ACC112 (cell line): ENCODE results near the gene CHRD.

ENCODE experiments used
- H2AFZ ChIP-seq: fragments of 200-600 bp; sonication (generic); one replicate; pipeline ENCODE4 v1.6.0; 2017; ENCODE audit warnings: antibody characterized with exemption, low read length; ENCODE audit not compliant: unreplicated experiment
- H3K27ac ChIP-seq: fragments of 200-600 bp; sonication (generic); 2 replicates; pipeline ENCODE4 v1.5.1; 2014; ENCODE audit warnings: low read depth, mild to moderate bottlenecking, antibody characterized with exemption, low read length, moderate library complexity
- H3K27me3 ChIP-seq: fragments of 200-600 bp; sonication (generic); 2 replicates; pipeline ENCODE4 v1.6.1; 2014; ENCODE audit warnings: mild to moderate bottlenecking, antibody characterized with exemption, low read length, moderate library complexity, mixed read lengths; ENCODE audit not compliant: insufficient read depth
- H3K36me3 ChIP-seq: fragments of 200-600 bp; sonication (generic); 2 replicates; pipeline ENCODE4 v1.6.1; 2016; ENCODE audit warnings: mild to moderate bottlenecking, antibody characterized with exemption, low read length, moderate library complexity, mixed read lengths; ENCODE audit not compliant: insufficient read depth
- H3K4me1 ChIP-seq: fragments of 200-600 bp; sonication (generic); one replicate; pipeline ENCODE4 v1.6.1; 2016; ENCODE audit warnings: low read length, mixed read lengths; ENCODE audit not compliant: insufficient read depth, unreplicated experiment, control insufficient read depth
- H3K4me3 ChIP-seq: fragments of 200-600 bp; sonication (generic); 2 replicates; pipeline ENCODE4 v1.5.1; 2014; ENCODE audit warnings: mild to moderate bottlenecking, low read depth, low read length
- H3K79me2 ChIP-seq: fragments of 200-600 bp; sonication (generic); one replicate; pipeline ENCODE4 v1.6.0; 2016; ENCODE audit warnings: low read length; ENCODE audit not compliant: control insufficient read depth, unreplicated experiment, insufficient read depth

Gene CHRD

DNA sequence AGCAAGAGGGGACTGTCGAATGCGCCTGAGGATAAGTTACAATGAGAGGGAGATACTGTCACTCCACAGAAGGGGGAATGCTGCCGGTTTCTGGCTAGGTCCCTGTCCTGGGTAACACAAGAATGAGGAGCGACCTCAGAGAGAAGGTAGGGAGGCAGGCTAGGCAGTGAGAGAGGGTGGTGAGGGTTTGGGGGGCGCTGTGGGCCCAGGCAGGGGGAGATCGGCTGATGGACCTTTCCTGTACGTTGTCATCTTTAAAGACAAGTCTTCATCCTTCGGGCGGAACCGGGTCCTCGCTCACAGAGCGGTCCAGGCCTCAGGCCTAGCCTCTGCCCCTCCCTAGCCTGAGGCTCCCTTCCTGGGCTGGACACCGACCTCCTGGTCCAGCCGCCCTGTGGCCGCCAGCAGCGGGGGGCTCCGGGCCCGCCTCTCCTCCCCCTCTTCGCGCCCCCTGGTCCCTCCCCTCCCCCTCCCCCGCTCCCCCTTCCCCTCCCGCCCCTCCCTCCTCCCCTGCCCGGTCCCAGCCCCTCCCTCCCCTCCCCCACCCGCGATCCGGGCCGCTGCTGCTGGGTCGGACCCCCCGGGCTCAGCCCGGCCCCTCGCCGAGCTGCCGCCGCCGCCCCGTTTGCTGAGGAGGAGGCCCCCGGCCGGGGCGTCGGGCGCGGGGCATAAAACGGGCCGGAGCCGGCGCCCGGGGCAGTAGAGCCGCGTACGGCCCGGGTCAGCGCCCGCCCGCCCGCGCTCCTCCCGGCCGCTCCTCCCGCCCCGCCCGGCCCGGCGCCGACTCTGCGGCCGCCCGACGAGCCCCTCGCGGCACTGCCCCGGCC lies at the start of gene CHRD:
CHRD (plus strand) TSS at position 697 of the 827 bp plus-strand sequence. CDS start 265 bp downstream, outside the sequence.
- H3K27ac ChIP-seq: no peak within 1 kb of the TSS
- no peaks in the 10 kb centered on the region for H3K4me1 ChIP-seq
- no peak within 1 kb of the TSS for H2AFZ ChIP-seq
- H3K27me3 ChIP-seq: peaks cover 62% of the 10 kb centered on the region
- H3K36me3 ChIP-seq: no peaks in the 10 kb centered on the region
- no peaks in the 10 kb centered on the region for H3K79me2 ChIP-seq
- peak within 1 kb of the TSS; percentile 69 for H3K4me3 ChIP-seq

DNA sequence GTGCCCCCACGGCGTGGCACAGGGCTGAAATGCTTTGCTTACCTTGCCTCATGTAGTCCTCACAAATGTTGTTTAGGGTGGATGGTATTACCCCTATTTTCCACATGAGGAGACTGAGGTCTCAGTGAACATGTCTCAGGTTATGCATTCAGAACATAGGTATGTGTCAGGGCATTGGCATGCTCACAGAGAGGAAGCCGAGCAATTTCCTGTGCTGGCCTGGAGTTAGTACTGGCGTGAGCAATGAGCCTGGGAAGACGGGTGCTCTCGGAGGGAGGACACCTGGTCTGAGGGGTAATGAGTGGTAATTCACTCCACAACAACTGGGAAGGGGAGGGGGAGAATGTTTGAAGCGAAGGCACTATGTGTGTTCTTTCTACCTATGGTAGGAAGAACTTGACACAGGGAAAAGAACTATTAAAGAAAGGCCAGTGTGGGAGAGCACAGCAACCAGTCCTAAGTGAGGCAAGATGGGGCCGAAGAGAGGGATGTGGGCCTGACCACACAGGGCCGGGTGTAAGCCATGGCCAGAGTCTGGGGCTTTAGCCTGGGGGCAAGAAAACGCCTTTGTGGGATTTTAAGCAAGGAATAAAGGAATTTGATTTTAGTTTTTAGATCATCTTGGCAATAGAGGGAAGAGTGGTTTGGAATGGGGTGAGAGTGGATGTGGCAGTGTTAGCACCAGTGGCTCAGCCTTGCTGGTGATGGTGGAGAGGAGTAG lies 47.3 kb upstream of the CHRD start:
- peak overlapping the region; percentile 94 for H3K27ac ChIP-seq
- peaks cover 36% of the 10 kb centered on the region for H3K79me2 ChIP-seq
- peak overlapping the region; percentile 9; the same call in 1 of the 2 replicates for H3K4me3 ChIP-seq
- no peak overlapping the region for H2AFZ ChIP-seq
- H3K27me3 ChIP-seq: no peaks in the 10 kb centered on the region
- peaks cover 59% of the 10 kb centered on the region for H3K4me1 ChIP-seq
- peaks cover 57% of the 10 kb centered on the region for H3K36me3 ChIP-seq

DNA sequence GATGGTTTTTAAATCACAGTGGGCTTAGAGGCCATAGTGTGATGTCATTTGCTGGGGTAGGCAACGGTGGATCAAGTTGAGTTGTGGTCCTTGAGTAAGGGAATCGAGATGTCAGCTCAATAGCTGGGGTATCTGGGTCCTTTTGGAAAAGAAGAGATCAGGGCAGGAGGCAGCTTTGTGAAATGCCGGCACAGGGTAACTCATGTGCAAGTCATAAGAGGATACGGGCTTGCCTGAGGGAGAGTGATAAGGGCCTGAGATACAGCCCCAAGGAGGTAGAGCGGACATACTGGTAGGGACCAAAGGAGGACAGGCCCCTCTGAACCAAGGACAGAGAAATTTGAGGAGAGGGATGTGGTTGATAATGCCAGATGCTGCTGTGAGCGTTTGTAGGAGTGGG lies 46.7 kb upstream of the CHRD start:
- H3K27ac ChIP-seq: peak overlapping the region; percentile 94
- peaks cover 52% of the 10 kb centered on the region for H3K36me3 ChIP-seq
- peaks cover 66% of the 10 kb centered on the region for H3K4me1 ChIP-seq

DNA sequence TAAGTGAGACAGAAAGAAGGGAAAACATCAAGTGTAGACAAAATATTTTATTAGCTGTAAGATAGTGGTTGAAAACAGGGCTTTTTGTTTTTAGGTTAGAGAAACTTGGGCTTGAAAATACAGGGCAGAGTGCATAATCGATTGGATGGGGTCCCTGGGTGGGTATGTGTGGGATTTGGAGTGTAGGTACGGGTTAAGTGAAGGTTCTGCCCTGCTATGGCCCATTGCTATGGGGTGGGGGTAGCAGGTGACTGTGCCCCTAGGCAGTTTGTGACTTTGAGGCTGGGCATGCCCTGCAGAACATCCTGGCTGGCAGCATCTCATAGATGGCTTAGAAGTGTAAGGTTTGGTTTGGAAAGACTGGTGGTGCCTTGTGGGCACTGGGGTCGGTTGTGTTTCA lies 46.2 kb upstream of the CHRD start:
- Histone ChIP-seq H3K36me3 (peaks cover 47% of the 10 kb centered on the region), H3K27ac (peak overlapping the region; percentile 94), H2AFZ (no peak overlapping the region), H3K79me2 (peaks cover 39% of the 10 kb centered on the region), H3K27me3 (no peaks in the 10 kb centered on the region), H3K4me3 (no peak overlapping the region), H3K4me1 (peaks cover 70% of the 10 kb centered on the region)

More for the DNA sequence above, 46.7 kb upstream of the CHRD start:
- 0 out of 2 replicates have a peak overlapping the region, but pooled peaks have one; percentile 9 for H3K4me3 ChIP-seq
- no peaks in the 10 kb centered on the region for H3K27me3 ChIP-seq
- peaks cover 39% of the 10 kb centered on the region for H3K79me2 ChIP-seq
- H2AFZ ChIP-seq: no peak overlapping the region

DNA sequence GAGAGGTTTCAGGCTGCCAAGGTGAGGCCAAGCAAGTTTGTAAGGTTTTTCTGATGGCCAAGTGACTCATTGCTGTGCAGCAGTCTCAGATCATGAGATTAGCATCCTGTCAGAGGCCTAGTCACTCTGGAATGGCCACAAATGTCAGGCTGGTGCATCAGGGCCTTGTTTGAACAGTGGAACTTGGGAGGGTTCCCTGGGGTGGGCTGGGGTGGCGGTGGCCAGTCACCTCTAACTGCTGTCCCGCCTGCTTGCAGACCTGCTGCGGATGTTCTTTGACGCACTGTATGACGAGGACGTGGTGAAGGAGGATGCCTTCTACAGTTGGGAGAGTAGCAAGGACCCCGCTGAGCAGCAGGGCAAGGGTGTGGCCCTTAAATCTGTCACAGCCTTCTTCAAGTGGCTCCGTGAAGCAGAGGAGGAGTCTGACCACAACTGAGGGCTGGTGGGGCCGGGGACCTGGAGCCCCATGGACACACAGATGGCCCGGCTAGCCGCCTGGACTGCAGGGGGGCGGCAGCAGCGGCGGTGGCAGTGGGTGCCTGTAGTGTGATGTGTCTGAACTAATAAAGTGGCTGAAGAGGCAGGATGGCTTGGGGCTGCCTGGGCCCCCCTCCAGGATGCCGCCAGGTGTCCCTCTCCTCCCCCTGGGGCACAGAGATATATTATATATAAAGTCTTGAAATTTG lies 45.2 kb upstream of the CHRD start:
- no peak overlapping the region for H2AFZ ChIP-seq
- peak overlapping the region; percentile 94 for H3K27ac ChIP-seq
- peaks cover 75% of the 10 kb centered on the region for H3K4me1 ChIP-seq
- no peaks in the 10 kb centered on the region for H3K27me3 ChIP-seq
- H3K79me2 ChIP-seq: peaks cover 43% of the 10 kb centered on the region
- H3K4me3 ChIP-seq: no peak overlapping the region
- peaks cover 38% of the 10 kb centered on the region for H3K36me3 ChIP-seq

DNA sequence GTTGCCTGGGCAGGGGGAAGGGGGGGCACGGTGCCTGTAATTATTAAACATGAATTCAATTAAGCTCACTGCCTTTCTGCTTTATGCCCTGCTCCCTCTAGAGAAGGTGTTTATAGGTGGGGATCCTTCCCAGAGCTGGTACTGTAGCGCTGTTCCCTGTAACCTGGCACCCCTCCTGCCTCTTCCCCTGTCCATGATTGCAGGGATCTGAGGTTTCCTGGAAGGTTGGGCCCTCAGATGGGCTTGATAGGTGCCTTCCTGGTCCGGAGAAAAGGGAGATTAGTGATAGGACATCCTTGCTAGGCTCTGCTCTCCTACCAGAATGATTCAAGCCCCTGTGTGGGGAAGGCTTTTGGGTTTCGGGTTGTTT lies 44.6 kb upstream of the CHRD start:
- Histone ChIP-seq H3K27me3 (no peaks in the 10 kb centered on the region), H3K4me1 (peaks cover 75% of the 10 kb centered on the region), H3K4me3 (peak overlapping the region; percentile 83), H2AFZ (no peak overlapping the region), H3K79me2 (peaks cover 48% of the 10 kb centered on the region), H3K36me3 (peaks cover 34% of the 10 kb centered on the region), H3K27ac (peak overlapping the region; percentile 94)

DNA sequence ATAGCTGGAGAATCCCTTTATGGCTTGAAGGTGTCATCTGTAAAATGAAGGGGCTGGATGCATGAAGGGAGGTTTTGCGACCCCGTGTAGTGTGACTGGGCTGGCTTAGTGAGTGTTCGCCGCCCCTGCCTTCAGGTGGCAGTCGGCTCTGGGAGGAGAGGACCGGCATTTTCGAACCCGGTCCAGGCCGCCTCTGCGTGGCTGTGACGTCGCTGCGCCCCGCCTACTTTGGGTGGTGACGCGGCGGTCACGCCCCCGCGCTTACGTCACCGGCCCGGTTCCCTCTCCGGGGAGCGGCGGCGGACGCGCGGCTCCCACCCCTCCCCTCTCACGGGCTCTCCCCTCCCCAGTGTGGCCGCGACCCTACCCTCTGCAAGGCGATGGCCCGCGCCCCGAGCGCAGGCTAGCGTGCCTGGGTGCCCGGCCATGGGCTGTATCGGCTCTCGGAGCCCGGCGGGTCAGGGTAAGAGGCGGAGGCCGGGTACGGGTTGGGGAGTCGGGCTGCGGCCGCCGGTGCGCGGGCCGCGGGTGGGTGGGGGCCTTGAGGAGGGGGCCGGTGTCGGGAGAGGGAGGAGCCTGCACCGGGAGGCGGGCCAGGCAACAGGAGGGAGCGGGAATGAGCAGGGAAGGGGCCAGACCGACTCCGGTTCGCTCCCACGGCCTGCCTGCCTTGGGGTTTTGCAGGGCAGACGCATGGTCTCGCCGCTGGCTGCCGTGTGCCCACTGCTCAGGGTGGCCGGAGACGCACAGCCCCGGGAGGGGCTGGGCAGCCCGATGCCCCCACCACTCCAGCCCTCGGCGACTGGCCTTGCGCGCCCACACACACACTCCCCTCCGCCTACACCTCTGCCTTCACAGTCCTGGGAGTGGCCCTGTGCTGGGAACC lies 44.0 kb upstream of the CHRD start:
- Histone ChIP-seq H3K4me1 (peaks cover 80% of the 10 kb centered on the region), H3K27me3 (no peaks in the 10 kb centered on the region), H3K36me3 (peaks cover 30% of the 10 kb centered on the region; the same call in 1 of the 2 replicates), H3K27ac (peak overlapping the region; percentile 94), H3K79me2 (peaks cover 50% of the 10 kb centered on the region), H2AFZ (no peak overlapping the region), H3K4me3 (peak overlapping the region; percentile 83)

DNA sequence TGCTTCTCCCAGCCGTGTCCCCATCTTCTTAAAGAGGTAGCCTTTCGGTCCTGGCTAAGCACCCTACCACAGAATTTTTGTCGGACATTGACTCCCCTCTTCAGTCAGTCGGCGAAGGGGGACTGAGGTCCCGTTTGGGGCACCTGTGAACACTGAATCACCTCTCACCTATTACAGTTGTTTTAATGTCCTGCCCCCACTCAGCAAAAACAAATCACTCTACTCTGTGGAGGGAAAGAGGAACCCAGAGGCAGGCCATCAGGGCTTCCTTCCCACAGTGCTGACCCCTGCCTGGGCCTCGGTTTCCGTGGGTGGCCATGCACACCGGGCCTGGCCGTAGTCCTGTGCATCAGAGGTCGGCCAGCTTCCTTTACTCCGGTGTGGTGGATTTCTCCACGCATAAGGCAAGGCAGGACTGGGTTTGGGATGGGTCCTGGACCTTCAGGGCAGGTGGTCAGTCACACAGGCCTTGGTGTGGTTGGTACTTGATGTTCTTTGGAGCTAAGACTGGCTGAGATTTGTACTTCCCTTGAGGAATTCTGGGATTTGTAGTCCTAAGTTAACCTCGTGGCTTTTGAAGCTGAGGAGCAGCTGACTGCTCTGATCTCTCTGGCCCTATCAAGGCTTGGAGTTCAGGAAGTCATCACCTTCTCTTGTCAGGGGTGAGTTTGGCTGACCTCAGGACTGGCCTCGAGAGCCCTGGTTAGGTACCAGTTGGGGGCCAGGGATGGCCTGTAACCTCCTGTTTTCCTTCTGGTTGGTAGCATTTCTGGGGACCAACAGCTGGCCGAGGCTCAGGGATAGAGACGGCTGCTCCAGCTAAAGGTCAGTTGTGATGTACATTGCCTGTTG lies 43.1 kb upstream of the CHRD start:
- Histone ChIP-seq H3K4me3 (peak overlapping the region; percentile 83), H2AFZ (no peak overlapping the region)

DNA sequence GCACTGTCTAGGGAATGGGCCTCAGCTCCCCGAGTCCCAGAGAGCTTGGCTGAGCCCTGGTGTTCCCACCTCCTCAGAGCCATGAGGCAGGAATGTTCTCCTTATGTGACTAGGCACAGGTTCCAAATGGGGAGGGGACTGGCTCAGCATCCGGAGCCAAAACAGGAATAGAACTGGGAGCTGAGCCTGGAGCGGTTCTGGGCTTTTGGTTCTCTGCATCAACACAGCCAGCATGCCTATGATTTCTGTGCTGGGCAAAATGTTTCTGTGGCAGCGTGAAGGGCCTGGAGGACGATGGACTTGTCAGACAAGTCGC lies 42.5 kb upstream of the CHRD start, which contains the start of gene FAM131A:
FAM131A (plus strand) TSS at position 202 of the 316 bp plus-strand sequence; CDS start at position 233, 31 bp downstream.
- Histone ChIP-seq H3K27ac (peak within 1 kb of the TSS; percentile 94), H3K27me3 (no peaks in the 10 kb centered on the region), H3K4me3 (peak within 1 kb of the TSS; percentile 83), H3K79me2 (peaks cover 55% of the 10 kb centered on the region), H2AFZ (no peak within 1 kb of the TSS), H3K36me3 (peaks cover 19% of the 10 kb centered on the region; the same call in 1 of the 2 replicates), H3K4me1 (peaks cover 69% of the 10 kb centered on the region)

More for the DNA sequence above, 43.1 kb upstream of the CHRD start:
- peaks cover 75% of the 10 kb centered on the region for H3K4me1 ChIP-seq
- H3K79me2 ChIP-seq: peaks cover 55% of the 10 kb centered on the region
- H3K27ac ChIP-seq: peak overlapping the region; percentile 94
- H3K36me3 ChIP-seq: peaks cover 22% of the 10 kb centered on the region; the same call in 1 of the 2 replicates
- H3K27me3 ChIP-seq: no peaks in the 10 kb centered on the region
